HCT116 (cell line): Measurements from ENCODE around the gene IL31RA. TPM values are rescaled to one million over a fixed set of nuclear protein-coding genes. Genes with fewer than 3 reads are reported as not detected.

Source experiments
- ATAC-seq: fragments of 200-7000 bp; cut with Tn5 transposase; 2 replicates; pipeline ENCODE4 v1.9.1; 2020; ENCODE audit warnings: mild to moderate bottlenecking, moderate library complexity
- BruUV-seq: library from RNA; stranded (reverse); fragments of 400-500 nt; replicated peaks from 2 replicates; lab custom pipeline; 2021; lab: Mats Ljungman, UMichigan
- CTCF ChIA-PET: fragments of 300-600 bp; sonication (Branson Sonifier 250); formaldehyde crosslinking; loops from one replicate; lab custom pipeline; 2021; ENCODE audit warnings: antibody characterized with exemption; lab: Charles Lee
- POLR2A ChIA-PET: fragments of 300-600, 350-600 bp; sonication (Branson Sonifier 250); formaldehyde crosslinking; loops from one replicate; lab custom pipeline; 2021; ENCODE audit warnings: antibody characterized with exemption; lab: Charles Lee
- RAD21 ChIA-PET, 2 experiments: fragments of 300-600 bp; sonication (Branson Sonifier 250); formaldehyde crosslinking; loops; one replicate each; lab custom pipeline; 2023; ENCODE audit warnings: low total read pairs in 2 of 2; ENCODE audit not compliant: uncharacterized antibody in 2 of 2, unreplicated experiment in 2 of 2, low non-redundant PET in 1 of 2; lab: Charles Lee
- DNase-seq: peaks from one replicate; pipeline ENCODE4 v3.0.0-alpha.2; 2010; ENCODE audit warnings: low read depth, low spot score
- H2AFZ ChIP-seq: fragments of 200-600 bp; shearing (Covaris generic), sonication (generic); 2 replicates; pipeline ENCODE4 v1.6.1; 2017; ENCODE audit warnings: low read depth, mixed run types, mixed read lengths, antibody characterized with exemption, low read length; ENCODE audit not compliant: poor library complexity, severe bottlenecking
- H3K27ac ChIP-seq: 2 replicates; pipeline ENCODE4 v1.5.1; 2012; ENCODE audit warnings: low read depth, low read length
- H3K27me3 ChIP-seq: fragments of 200-600 bp; sonication (generic); 2 replicates; pipeline ENCODE4 v1.6.1; 2016; ENCODE audit warnings: mixed run types, low read length, mixed read lengths; ENCODE audit not compliant: insufficient read depth
- H3K36me3 ChIP-seq, 2 experiments: fragments of 200-500 bp in 1 of 2; fragments of 200-600 bp in 1 of 2; sonication (Bioruptor generic) in 1 of 2; sonication (generic) in 1 of 2; 2 replicates each; pipeline versions ENCODE4 v1.5.1 to v1.6.1; 2014 to 2016; ENCODE audit warnings: low read length in 2 of 2, inconsistent platforms in 1 of 2, mixed read lengths in 1 of 2, mixed run types in 1 of 2; ENCODE audit not compliant: insufficient read depth in 2 of 2, control insufficient read depth in 1 of 2
- H3K4me1 ChIP-seq, 2 experiments: fragments of 200-600 bp in 1 of 2; sonication (generic) in 1 of 2; 2 replicates each; pipeline versions ENCODE4 v1.5.1 to v1.6.1; 2012 to 2017; ENCODE audit warnings: low read length in 2 of 2, inconsistent platforms in 1 of 2, mild to moderate bottlenecking in 1 of 2, mixed read lengths in 1 of 2, mixed run types in 1 of 2, moderate library complexity in 1 of 2; ENCODE audit not compliant: insufficient read depth in 2 of 2, control insufficient read depth in 1 of 2
- H3K4me2 ChIP-seq: fragments of 200-600 bp; sonication (generic); 2 replicates; pipeline ENCODE4 v1.6.1; 2017; ENCODE audit warnings: mixed run types, low read length, mixed read lengths
- H3K4me3 ChIP-seq, 2 experiments: fragments of 200-600 bp in 1 of 2; sonication (generic) in 1 of 2; replicated peaks in 1 of 2; 2 replicates each; pipeline ENCODE4 v1.5.1; 2011 to 2016; ENCODE audit warnings: low read length in 2 of 2, control low read depth in 1 of 2, low read depth in 1 of 2, mild to moderate bottlenecking in 1 of 2, mixed read lengths in 1 of 2, mixed run types in 1 of 2
- H3K79me2 ChIP-seq: fragments of 200-600 bp; sonication (generic); 2 replicates; pipeline ENCODE4 v1.6.1; 2017; ENCODE audit warnings: mild to moderate bottlenecking, mixed run types, low read length, moderate library complexity, mixed read lengths; ENCODE audit not compliant: insufficient read depth
- H3K9ac ChIP-seq: fragments of 200-600 bp; sonication (generic); 2 replicates; pipeline ENCODE4 v1.6.1; 2016; ENCODE audit warnings: low read length, mixed read lengths
- H3K9me2 ChIP-seq: fragments of 200-600 bp; sonication (generic), shearing (Covaris generic); 2 replicates; pipeline ENCODE4 v1.6.1; 2017; ENCODE audit warnings: mixed run types, mild to moderate bottlenecking, moderate library complexity; ENCODE audit not compliant: insufficient read depth
- H3K9me3 ChIP-seq, 2 experiments: fragments of 200-500 bp in 1 of 2; fragments of 200-600 bp in 1 of 2; sonication (Bioruptor generic) in 1 of 2; sonication (generic) in 1 of 2; 2 replicates each; pipeline ENCODE4 v1.6.1; 2014 to 2017; ENCODE audit warnings: low read length in 2 of 2, mixed read lengths in 2 of 2, inconsistent platforms in 1 of 2, low read depth in 1 of 2, mild to moderate bottlenecking in 1 of 2, mixed run types in 1 of 2, moderate library complexity in 1 of 2; ENCODE audit not compliant: control insufficient read depth in 1 of 2, insufficient read depth in 1 of 2
- H4K20me1 ChIP-seq: fragments of 200-600 bp; sonication (generic), shearing (Covaris generic); 2 replicates; pipeline ENCODE4 v1.6.1; 2017; ENCODE audit warnings: mixed run types, mild to moderate bottlenecking, moderate library complexity; ENCODE audit not compliant: insufficient read depth
- ATF3 ChIP-seq: IDR thresholded peaks from 2 replicates; pipeline ENCODE4 v1.6.1; 2012
- CBX3 ChIP-seq: IDR thresholded peaks from 2 replicates; pipeline ENCODE4 v1.6.1; 2012; ENCODE audit warnings: low read depth
- CEBPB ChIP-seq: IDR thresholded peaks from 2 replicates; pipeline ENCODE4 v1.6.1; 2012; ENCODE audit warnings: low read depth
- EGR1 ChIP-seq: IDR thresholded peaks from 2 replicates; pipeline ENCODE4 v1.6.1; 2012; ENCODE audit warnings: low read depth
- ELF1 ChIP-seq: IDR thresholded peaks from 2 replicates; pipeline ENCODE4 v1.6.1; 2012; ENCODE audit warnings: low read depth, borderline replicate concordance
- EZH2 ChIP-seq: fragments of 200-600 bp; sonication (generic); IDR thresholded peaks from 2 replicates; pipeline ENCODE4 v1.6.1; 2017; ENCODE audit warnings: antibody characterized with exemption, mixed run types
- EZH2phosphoT487 ChIP-seq: fragments of 200-600 bp; IDR thresholded peaks from 2 replicates; pipeline ENCODE4 v1.6.1; 2018; ENCODE audit warnings: antibody characterized with exemption, borderline replicate concordance
- FOSL1 ChIP-seq: IDR thresholded peaks from 2 replicates; pipeline ENCODE4 v1.6.1; 2012; ENCODE audit warnings: low read depth
- JUND ChIP-seq: IDR thresholded peaks from 2 replicates; pipeline ENCODE4 v1.6.1; 2012
- MAX ChIP-seq: IDR thresholded peaks from 2 replicates; pipeline ENCODE4 v1.6.1; 2012
- POLR2A ChIP-seq: IDR thresholded peaks from 2 replicates; pipeline ENCODE4 v1.7.0; 2011; ENCODE audit warnings: borderline replicate concordance; ENCODE audit not compliant: insufficient read depth, insufficient read length; ENCODE audit errors: extremely low read depth
- POLR2AphosphoS5 ChIP-seq: IDR thresholded peaks from 2 replicates; pipeline ENCODE4 v1.6.1; 2011; ENCODE audit warnings: mild to moderate bottlenecking, low read depth, low read length, moderate library complexity
- RAD21 ChIP-seq: IDR thresholded peaks from 2 replicates; pipeline ENCODE4 v1.6.1; 2012; ENCODE audit warnings: low read depth, mild to moderate bottlenecking
- REST ChIP-seq: IDR thresholded peaks from 2 replicates; pipeline ENCODE4 v1.6.1; 2012; ENCODE audit warnings: low read depth
- SIN3A ChIP-seq: IDR thresholded peaks from 2 replicates; pipeline ENCODE4 v1.6.1; 2012; ENCODE audit warnings: low read depth
- SP1 ChIP-seq: IDR thresholded peaks from 2 replicates; pipeline ENCODE4 v1.6.1; 2012; ENCODE audit warnings: low read depth
- SRF ChIP-seq: IDR thresholded peaks from 2 replicates; pipeline ENCODE4 v1.6.1; 2012; ENCODE audit warnings: low read depth
- TCF7L2 ChIP-seq: IDR thresholded peaks from 2 replicates; pipeline ENCODE4 v1.7.0; 2011; ENCODE audit warnings: borderline replicate concordance, inconsistent platforms; ENCODE audit not compliant: insufficient read depth, insufficient read length; ENCODE audit errors: extremely low read depth
- YY1 ChIP-seq: IDR thresholded peaks from 2 replicates; pipeline ENCODE4 v1.6.1; 2011; ENCODE audit warnings: low read length, low read depth, moderate library complexity, mild to moderate bottlenecking; ENCODE audit not compliant: insufficient replicate concordance; ENCODE audit errors: extremely low read depth
- ZNF274 ChIP-seq: fragments of 200-500 bp; sonication (Bioruptor generic); IDR thresholded peaks from 2 replicates; pipeline ENCODE4 v1.6.1; 2014; ENCODE audit warnings: mild to moderate bottlenecking, low read depth, low read length, inconsistent platforms
- intact Hi-C: fragments of 100-400 bp; cut with micrococcal nuclease; formaldehyde crosslinking; loops from 2 replicates; pipeline ENCODE4 v1.10.0; 2022
- total RNA-seq: library from RNA; stranded (reverse); gene quantifications from one replicate; pipeline ENCODE4 v1.2.1, GENCODE V29; 2021; ENCODE audit not compliant: unreplicated experiment

Gene IL31RA
- total RNA-seq, 1 experiment from 2014 or later = 0.59 TPM

- ChIA-PET RAD21 (no interaction called here), POLR2A (no interaction called here), CTCF (no interaction called here)
- Histone ChIP-seq H4K20me1 (no peaks in the 10 kb centered on the region), H3K4me1 (peaks cover 0 to 4% of the 10 kb centered on the region in 2 experiments; a peak in 1 of 4 replicates), H3K27ac (no peak overlapping the region), H3K79me2 (no peaks in the 10 kb centered on the region), H3K9ac (no peak overlapping the region), H3K4me3 (no peak overlapping the region), H3K9me2 (no peaks in the 10 kb centered on the region), H2AFZ (no peak overlapping the region), H3K27me3 (no peaks in the 10 kb centered on the region), H3K9me3 (no peaks in the 10 kb centered on the region), H3K4me2 (no peak overlapping the region), H3K36me3 (no peaks in the 10 kb centered on the region)
- TF ChIP-seq ZNF274 = no peak
- no peak for TF ChIP-seq CEBPB
- no peak for TF ChIP-seq SIN3A
- TF ChIP-seq RAD21 = no peak
- TF ChIP-seq POLR2A = no peak
- TF ChIP-seq CBX3 = no peak
- no peak for TF ChIP-seq TCF7L2
- no peak for TF ChIP-seq SP1
- no peak for TF ChIP-seq EZH2phosphoT487
- TF ChIP-seq EGR1 = no peak
- no peak for TF ChIP-seq EZH2
- no peak for TF ChIP-seq ELF1
- TF ChIP-seq YY1 = no peak
- no peak for TF ChIP-seq JUND
- TF ChIP-seq MAX = no peak
- TF ChIP-seq FOSL1 = no peak
- TF ChIP-seq SRF = no peak
- TF ChIP-seq ATF3 = no peak
- no peak for TF ChIP-seq POLR2AphosphoS5
- TF ChIP-seq REST = no peak
- no peak for ATAC-seq
- intact Hi-C loops = no loop called here
- DNase-seq = no peak
- no TSS peak for BruUV-seq
Observed at GRCh38 chr5:55896663-55897062, 45.5 kb downstream of the IL31RA start.
